SKM-1 (cell line): ENCODE results near the gene LETM1.
A peak's percentile ranks its signal among the peaks of the same experiment; 100 is the strongest.

Experiments used
- DNase-seq: peaks from one replicate; lab custom pipeline; 2025; ENCODE audit not compliant: unreplicated experiment; lab: John Stamatoyannopoulos, UW

Gene LETM1

DNA sequence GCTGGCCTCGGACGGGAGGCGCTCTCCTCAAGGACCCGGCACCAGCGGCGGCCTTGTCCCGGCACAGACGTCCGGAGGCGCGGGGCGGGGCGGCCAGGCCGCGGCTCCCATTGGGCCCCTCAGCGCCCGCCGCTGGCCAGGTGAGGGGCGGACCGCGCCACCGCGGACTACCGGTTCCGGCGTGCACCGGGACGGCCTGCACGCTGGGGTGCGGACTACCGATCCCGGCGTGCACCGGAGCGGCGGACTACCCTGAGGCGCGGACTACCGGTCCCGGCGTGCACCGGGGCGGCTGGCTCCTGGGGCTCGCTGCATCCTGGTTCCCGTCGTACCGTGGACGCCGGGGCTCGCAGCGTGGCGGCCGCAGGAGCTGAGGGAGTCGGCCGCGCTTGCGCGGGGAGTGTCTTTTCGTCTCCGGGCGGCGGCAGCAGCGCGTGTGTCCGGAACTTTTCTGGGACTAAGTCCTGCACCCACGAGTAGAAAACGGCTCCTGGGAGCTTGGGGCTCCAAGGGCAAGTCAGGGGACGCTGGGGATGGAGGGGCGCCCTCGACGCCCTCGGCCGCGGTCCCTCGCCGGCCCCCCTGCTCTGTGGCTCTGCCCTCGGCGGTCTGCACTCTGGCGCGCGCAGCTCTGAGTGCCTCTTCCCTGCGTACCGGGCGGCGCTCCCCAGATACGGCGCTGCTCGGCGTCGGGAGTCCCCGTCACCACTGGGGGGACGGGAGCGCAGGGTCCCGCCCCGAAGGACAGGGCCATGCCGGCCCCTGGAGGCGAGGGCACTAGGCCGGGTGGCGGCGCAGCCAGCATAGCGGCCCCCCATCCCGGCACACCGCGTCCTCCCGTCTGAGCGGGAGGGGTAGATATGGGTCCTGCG lies at the start of gene LETM1:
Gene LETM1 (minus strand): TSS at position 86 of the 872 bp plus-strand sequence. CDS start 206 bp downstream, outside the sequence.
- peak; percentile 89 for DNase-seq

DNA sequence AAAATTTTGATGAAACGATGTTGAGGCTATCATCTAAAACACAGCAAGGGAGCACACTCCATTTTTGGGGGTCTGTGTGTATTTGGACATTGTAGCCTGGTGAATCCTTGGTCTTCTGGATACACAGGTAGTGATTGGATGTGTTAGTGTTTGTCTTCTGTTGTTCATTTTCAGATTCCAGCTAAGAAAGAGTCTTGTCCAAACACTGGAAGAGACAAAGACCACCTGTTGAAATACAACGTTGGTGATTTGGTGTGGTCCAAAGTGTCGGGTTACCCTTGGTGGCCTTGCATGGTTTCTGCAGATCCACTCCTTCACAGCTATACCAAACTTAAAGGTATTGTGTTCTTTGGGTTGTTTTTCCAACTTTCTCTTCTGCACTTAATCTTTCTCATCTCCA lies 48.1 kb upstream of the LETM1 start:
- no peak for DNase-seq

DNA sequence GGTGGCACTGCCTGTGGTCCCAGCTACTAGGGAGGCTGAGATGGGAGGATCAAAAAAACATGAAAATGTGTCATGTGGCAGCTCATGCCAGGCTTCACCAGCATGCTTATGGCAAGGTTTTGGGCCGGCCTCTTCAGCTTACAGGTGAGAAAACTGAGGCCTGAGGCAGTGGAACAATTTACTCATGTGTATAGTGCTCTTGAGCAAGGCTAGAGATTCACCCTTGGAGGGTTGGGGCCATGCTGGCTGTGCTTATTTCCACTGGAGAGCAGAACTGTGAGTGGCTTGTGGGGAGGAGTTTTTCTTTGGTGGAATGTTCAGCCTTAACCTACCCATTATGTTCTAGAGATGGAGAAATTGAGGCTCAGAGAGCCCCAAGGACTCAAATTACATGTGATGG lies 47.1 kb upstream of the LETM1 start:
- no peak for DNase-seq

DNA sequence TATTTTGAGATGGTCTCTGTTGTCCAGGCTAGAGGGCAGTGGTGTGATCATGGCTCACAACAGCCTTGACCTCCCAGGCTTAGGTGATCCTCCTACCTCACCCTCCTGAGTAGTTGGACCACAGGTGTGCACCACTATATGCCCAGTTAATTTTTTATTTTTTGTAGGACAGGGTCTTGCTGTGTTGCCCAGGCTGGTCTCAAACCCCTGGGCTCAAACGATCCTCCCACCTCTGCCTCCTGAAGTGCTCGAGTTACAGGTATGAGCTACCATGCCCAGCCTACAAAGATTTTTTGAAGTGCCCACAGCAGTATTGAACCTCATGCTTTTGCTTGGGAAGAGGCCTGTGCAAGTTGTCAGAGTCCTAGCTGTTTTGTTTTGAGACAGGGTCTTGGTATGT lies 46.3 kb upstream of the LETM1 start:
- DNase-seq: no peak

DNA sequence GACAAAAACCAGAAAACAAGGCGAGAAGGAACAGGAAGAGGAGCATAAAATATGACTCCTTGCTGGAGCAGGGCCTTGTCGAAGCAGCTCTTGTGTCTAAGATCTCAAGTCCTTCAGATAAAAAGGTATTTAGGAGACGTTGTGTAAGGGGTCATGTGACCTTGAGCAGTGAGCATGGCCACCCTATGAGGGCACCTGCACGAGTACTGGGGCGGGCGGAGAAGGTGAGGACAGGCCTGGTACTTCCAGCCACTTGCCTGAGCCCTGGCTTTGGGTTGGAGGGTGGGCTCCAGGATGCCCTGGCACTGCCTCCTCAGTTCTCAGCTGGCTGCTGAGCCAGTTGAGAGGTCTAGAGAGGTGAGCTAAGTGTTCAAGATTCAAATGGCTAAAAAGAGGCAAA lies 45.2 kb upstream of the LETM1 start:
- no peak for DNase-seq

DNA sequence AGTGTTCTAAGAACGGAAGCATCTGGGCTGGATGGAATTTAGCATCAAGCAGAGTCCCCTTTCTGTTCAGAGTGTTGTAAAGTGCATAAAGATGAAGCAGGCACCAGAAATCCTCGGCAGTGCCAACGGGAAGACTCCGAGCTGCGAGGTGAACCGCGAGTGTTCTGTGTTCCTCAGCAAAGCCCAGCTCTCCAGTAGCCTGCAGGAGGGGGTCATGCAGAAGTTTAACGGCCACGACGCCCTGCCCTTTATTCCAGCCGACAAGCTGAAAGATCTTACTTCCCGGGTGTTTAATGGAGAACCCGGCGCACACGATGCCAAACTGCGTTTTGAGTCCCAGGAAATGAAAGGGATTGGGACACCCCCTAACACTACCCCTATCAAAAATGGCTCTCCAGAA lies 44.7 kb upstream of the LETM1 start:
- DNase-seq: no peak

DNA sequence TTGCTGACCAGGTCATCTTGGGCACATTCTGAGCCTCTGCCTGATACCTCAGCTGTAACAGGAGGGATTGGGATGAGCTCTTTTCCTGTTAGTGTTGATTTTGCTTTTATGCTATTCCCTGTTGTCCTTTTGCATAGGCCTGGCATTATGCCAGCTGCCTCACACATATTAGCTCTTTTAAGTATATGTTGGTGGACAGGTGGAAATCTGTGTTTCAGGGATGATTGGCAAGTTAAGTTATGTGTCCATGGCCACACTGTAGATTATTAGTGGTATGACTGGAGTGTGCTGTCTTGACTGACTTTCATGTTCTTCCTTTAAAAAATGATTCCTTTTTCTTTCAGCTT lies 44.1 kb upstream of the LETM1 start:
- DNase-seq: no peak

DNA sequence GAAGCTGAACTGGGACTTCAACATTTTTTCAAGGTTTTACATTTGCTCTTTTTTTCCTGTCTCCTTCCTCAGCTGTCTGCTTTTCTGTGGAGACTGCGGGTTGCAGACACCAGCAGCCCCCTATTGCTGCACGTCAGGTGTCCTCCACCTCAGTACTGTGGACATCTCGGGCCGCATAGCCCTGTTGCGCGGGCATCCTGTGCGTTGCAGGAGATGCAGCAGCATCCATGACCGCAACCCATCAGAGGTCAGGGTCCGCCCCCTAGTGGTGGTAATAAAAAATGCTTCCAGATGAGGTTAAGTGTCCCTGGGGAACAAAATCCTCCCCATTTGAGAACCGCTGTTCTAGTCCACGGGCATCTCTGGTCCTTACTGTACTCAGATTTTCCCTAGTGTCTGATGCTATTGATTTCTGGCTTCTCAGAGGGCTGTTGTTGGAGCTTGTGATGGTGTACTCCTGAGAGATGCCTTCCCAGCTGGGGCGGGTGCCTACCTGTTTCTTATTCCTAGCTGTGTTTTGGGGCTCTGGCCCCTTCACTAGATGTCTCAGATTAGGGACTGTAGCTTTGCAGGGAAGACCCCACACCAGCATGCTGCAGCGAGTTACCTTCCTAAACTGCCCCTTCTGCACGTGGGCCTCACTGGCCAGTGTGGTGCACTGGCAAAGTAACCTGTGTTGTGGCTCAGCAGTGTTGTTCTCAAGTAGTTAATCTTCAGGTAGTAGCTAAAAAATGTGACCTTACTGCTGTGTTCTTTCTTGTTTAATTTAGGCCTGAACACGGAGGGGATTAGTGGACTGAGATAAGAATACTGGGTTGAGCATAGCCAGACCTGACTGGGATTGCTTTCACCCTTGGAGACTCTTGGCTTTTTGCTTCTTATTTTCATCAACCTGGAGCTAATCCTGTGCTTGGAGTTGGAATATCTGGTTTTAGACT lies 43.5 kb upstream of the LETM1 start:
- peak; percentile 85 for DNase-seq

DNA sequence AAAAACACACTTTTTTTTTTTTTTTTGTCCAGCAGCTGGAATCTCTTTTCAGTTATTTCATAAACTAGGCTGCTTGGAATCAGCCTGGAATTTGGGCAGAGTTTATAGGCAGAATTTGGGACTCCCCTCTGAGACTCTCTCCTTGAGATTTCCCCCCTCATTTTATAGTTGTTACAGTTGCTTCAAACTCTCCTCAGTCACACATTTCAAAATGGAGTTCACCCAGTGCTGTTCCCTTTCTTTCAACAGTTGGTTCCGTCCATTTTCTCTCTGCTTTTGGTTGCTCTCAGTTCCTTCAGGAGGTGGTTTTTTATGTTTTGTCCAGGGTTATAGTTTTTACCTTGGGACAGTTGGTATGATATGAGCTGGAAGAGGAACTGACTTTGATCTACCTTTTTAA lies 42.7 kb upstream of the LETM1 start:
- DNase-seq: no peak

DNA sequence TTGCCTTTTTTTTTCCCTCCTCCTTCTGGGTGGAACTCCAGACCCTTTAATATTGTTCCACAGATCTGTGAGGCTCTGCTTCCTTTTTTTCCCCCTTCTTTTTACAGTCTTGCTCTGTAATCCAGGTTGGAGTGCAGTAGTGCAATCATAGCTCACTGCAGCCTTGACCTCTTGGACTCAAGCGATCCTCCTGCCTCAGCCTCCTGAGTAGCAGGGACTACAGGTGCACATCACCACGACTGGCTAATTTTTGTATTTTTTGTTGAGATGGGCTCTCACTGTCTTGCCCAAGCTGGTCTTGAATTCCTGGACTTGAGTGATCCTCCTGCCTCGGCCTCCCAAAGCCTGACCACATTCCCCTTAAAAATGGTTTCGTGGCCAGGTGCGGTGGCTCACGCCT lies 42.1 kb upstream of the LETM1 start:
- no peak for DNase-seq

DNA sequence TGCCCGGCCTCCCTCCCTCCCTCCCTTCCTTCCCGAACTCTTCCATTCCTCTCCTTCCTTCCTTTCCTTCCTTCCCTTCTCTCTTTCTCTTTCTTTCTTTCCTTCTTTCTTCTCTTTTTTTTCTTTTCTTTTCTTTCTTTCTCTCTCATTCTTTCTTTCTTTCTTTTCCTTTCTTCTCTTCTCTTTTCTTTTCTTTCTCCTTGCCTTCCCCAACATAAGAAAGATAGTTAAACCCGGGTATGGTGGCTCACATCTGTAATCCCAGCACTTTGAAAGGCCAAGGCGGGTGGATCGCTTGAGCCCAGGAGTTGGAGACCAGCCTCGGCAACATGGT lies 40.7 kb upstream of the LETM1 start:
- DNase-seq: no peak

DNA sequence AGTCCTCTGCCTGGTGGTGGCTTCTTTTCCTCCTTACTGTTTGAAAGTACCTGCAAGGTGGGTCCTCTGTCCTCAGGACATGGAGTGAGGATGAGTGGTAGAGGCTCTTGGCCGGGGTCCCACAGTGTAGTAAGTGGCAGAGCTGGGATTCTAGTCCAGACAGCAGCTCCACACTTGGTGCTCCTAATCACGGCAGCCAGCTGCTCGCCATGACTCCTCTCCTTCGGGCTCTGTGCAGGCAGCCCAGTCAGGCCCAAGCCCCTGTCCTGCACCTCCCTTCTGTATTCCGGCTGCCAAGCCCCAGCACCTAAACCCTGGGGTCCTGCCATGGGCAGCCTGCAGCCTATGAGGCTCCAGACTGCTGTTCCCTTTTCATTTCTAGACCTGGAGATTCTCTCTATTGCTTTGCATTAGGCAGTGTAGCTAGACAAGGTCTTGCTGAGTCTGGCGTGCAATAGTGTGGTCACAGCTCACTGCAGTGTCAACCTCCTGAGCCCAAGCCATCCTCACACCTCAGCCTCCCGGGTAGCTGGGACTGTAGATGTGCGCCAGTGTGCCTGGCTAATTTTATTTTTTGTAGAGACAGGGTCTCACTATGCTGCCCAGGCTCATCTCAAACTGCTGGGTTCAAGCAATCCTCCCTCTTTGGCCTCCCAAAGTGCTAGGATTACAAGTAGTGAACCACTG lies 40.2 kb upstream of the LETM1 start:
- no peak for DNase-seq

DNA sequence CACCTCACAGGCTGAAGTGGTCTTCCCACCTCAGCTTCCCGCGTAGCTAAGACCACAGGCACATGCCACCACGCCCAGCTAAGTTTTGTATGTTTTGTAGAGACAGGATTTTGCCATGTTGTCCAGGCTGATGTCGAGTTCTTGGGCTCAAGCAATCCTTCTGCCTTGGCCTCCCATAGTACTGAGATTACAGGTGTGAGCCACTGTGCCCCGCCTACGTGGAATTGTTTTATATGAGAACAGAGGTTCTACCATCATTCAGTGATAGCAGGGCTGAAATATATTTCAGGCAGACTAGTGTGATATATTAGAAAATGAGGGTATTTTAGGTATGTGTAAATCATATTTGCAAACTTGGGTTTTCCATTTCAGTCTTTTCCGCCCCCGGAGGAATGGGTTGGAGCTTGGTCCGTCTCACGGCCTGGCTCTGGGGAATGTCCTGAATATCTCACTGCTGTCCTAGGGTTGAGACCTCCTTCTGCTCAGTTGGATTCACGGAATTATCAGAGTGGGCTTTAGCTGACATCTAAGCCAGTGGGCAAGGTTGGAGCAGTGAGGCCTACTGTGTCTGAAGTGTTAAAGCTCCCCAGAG lies 35.1 kb upstream of the LETM1 start:
- DNase-seq: no peak

DNA sequence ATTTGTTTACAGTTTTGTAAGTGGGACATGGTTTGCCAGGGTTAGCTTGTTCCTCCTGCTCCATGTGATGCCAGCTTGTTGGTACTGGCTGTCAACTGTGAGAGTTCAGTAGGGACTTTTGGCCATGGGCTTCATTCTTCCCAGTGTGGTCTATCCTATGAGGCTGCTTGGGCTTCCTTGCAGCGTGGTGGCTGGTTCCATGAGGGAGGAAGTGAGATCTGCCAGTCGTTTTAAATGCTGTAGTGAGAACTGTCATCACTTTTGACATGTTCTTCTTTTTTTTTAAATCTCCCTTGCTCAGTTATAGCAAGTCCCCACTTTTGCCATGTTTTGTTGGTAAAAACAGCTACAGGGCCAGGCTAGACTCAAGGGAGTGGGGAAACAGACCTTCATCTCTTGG lies 31.1 kb upstream of the LETM1 start:
- DNase-seq: no peak

DNA sequence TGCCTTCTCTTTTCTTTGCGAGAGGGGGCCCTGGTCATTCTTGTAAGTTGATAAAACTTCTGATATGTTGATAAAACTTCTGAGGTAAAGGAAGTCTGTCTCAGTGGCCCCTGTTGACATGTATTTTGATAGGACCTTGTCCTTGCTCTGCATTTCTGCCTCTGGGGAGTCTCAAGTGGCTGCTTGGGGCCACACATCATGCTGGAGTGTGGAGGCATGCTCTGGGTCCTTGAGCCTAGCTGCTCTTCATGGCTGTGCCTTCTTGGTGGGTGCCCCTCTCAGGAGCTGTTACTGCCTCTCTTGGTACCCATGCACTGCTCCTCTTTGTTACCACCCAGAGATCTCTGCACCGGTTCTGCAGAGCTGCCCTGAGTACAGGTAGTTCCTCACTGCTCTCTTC lies 29.5 kb upstream of the LETM1 start:
- DNase-seq: no peak

DNA sequence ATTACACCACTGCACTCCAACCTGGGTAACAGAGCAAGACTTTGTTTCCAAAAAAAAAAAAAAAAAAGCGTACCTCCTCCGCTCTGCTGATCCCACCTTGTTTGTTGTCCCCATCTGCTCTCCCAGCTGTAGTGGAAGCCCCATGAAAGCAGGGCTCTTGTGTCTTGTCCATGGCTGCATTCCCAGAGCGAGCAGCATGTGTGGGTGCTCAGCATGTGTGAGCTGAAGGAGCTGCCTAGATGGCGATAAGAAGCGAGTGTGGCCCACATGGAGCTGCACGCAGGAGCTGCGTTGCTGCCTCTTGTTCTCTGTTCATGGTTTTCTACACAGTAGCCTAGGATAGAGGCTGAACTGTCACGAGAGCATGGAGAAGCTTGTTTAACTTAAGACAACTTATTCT lies 27.6 kb upstream of the LETM1 start:
- DNase-seq: no peak

DNA sequence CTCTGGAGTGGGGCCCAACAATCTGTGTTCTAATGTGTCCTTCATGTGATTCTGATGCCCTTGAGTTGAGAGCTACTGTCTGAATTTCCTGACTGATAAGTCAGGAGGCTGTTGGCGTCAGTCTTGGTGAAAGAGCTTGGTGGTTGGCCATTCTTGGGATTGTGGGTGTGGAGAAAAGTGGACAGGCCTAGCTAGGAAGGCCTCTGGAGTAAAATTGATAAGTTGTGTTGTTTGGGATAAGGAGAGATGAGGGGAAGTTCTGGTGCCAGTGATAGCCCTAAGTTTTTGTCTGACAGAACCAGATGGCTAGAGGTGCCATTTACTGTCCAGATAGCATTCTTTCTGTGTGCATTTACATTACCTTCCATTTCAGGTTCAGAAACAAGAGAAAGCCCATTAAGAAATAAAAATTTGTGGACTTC lies 26.9 kb upstream of the LETM1 start:
- no peak for DNase-seq

DNA sequence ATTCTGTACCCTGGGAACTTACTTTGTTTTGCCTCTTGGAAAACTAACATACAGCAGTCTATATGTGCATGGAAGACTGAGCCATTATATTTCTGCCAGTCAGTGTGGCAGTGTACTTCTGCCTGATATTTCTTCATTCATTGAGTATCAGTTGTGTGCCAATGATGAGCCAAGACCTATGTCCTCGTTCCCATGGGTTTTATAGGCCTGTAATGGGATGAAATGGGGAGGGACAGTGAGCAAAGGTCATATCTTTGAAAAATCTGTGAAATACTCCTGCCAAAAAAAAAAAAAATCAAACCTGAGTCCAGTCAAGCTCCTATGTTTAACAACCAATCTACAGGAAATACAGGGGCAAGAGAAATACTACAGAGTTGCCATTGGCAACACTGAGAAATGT lies 24.4 kb upstream of the LETM1 start:
- no peak for DNase-seq

DNA sequence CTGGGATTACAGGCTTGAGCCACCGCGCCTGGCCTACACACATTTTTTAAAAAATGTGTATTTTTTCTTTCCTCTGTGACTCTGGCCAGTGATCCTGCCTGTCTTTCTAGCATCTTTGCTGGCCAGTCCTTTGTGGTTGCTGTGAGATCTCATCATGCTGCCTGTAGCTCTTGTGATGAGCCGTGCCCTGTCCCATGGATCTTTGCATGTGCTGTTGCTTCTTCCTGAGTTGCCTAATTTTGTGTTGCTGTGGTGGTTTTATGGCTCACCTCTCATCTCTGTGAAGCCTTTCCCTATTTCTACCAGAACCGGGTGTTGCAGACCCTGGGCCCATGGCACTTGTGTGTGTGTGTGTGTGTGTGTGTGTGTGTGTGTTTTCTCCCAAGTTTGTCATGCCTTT lies 23.5 kb upstream of the LETM1 start:
- no peak for DNase-seq

DNA sequence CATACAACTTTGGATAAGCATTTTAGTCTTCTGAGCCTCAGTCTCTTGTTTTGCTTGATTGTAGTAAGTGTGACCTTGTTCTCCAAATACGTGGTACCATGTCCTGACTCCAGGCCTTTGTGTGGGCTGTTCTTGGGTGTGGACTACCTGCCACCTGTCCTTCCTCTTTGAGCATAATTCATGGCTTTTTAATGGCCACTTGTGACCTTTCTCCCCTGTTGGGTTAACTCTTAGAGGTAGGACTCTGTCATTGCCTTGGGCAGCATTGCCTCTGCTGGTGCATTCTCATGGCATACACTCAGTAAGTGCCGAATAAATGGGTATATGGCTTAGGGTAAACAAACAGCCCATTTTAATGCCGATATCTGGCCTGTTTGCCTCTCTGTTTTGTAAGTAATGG lies 18.2 kb upstream of the LETM1 start:
- no peak for DNase-seq

DNA sequence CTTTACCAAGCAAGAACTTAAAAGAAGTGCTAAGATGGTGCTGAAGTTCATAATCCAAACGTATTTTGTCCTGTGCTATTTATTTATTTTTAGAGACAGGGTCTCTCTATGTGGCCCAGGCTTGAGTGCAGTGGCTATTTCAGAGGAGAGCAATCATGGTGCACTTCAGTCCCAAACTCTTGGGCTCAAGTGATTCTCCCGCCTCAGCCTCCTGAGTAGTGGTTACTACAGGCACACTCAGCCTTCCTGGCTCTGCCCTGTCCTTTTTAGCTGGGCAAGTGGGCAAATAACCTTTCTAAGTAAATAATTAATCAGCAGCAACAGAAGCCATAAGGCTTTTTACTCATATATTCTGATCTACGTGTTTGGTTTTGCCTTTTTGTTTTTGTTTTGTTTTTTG lies 17.8 kb upstream of the LETM1 start:
- DNase-seq: no peak
